M059J (cell line): ENCODE data around the gene CNOT8. TPM values are rescaled to one million over a fixed set of nuclear protein-coding genes. Genes with fewer than 3 reads are reported as not detected.
"Not testable (repeated sequence)": the region's sequence is repeated elsewhere in the genome, so short reads cannot be mapped to it uniquely, and the experiment has no call there.

Experiments used
- DNase-seq: peaks from one replicate; pipeline ENCODE4 v3.0.0-alpha.2; 2012; ENCODE audit warnings: low read depth
- total RNA-seq: library from RNA; depleted of rRNA; stranded (reverse); fragments of >200 nt; shearing (Covaris generic); gene quantifications from 2 replicates; pipeline ENCODE4 v1.2.3, GENCODE V29; 2014

Gene CNOT8
- total RNA-seq, 1 experiment from 2014 or later, result 69.7 TPM

DNA sequence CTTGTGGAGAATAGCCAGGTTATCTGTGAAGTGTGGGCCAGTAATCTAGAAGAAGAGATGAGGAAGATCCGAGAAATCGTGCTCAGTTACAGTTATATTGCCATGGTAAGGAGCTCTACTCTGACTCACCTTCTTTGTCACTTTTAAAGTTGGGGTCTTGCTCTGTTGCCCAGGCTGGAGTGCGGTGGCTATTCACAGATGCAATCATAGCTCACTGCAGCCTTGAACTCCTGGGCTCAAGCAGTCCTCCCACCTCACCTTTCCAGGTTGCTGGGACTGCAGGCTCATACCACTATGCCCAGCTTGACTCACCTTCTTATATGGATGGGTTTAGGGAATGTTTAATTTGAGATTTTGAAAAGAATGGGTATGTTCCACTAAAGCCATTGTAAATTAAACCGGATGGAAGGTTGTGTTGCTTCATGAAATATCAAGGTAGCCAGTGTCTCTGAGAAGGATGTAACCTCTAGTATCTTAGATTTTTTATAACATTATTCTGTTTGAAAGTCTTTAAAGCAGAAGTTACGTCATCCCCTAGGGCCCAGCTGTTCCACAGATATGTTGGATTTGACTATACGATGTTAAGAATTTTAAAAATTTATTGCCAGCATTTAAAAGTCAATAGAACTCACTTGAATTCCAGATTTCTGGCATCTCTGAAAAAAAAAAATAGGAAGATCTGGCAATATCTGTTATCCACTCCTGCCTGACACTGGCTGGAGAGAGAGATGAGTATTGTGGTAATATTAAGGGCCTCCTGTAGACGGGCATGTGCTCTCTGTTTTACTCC lies 5.1 kb downstream of the CNOT8 start:
- DNase-seq, result no peak

DNA sequence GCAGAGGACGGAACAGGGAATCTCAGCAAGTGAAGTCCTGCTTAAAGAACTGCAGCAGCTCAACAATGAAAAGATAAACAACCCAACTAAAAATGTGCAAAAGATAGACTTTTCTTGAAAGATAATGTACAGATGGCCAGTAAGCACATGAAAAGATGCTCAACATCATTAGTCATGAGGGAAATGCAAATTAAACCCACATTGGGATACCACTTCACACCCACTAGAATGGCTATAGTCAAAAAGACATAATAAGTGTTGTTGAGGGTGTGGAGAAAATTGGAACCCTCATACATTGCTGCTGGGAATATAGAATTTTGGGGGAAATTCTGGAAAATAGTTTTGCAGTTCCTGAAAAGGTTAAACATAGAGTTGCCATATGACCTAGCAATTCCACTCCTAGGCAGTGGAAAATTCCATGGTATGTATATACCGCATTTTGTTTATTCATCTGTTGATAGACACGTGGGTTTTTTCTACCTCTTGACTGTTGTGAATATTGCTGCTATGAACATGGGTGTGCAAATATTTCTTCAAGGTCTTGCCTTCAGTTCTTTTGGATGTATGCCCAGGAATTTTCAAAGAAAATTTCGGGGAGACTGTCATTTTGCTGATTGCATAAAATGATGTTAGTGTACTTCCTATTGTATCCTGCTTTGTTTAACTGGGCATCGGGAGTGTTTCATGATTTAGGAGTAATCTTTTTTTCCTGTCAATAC lies 7.2 kb downstream of the CNOT8 start:
- no peak for DNase-seq

DNA sequence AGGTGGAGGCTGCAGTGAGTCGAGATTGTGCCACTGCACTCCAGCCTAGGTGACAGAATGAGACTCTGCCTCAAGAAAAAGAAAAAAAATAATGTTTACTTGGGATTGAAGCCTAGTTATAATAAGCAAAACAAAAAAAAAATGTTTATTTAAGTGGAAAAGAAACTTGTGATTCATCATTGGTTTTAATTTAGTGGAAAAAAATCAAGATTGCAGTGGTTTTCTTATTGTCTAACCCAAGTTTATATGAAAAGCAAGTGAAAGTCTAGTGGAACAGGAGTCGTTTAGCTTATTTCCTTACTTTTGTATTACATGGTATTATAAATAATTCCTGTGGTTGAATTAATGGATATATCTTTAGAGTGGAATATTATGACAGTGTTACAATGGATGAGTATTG lies 8.4 kb downstream of the CNOT8 start:
- peak; percentile 45 for DNase-seq

DNA sequence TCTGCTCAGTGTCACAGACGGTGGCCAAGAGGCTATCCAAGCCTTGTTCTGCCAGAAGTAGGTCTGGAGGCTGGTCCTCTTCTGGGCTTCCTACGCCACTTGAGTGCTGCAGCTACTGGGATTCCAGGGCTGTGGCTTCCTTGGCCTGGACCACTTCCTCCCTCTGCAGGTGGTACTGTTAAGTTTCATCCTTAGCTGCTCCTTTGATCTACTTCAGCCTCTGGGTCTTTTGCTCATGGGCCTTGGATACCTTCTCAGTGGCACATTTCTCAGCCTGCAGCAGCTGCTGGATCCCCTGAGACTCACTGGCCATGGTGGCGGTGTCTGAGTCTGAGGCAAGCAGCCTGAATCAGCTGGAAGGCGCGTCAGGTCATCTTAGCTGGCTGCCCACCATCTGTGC lies 10.3 kb downstream of the CNOT8 start:
- DNase-seq, result peak; percentile 9

DNA sequence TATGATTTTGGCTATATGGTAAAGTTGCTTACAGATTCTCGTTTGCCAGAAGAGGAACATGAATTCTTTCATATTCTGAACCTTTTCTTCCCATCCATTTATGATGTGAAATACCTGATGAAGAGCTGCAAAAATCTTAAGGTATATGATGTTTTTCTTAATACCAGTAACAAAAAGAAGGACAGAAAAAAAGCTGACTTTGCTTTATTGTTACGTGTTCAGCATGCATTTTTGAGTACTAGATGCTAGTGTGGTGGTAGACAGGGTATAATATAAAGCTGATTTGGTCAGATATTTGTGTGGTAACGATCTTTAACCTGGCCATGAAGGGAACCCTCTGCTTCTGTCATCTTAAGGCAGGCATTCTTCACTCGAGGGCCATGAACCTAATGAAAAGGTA lies 13.3 kb downstream of the CNOT8 start:
- DNase-seq, result no peak

DNA sequence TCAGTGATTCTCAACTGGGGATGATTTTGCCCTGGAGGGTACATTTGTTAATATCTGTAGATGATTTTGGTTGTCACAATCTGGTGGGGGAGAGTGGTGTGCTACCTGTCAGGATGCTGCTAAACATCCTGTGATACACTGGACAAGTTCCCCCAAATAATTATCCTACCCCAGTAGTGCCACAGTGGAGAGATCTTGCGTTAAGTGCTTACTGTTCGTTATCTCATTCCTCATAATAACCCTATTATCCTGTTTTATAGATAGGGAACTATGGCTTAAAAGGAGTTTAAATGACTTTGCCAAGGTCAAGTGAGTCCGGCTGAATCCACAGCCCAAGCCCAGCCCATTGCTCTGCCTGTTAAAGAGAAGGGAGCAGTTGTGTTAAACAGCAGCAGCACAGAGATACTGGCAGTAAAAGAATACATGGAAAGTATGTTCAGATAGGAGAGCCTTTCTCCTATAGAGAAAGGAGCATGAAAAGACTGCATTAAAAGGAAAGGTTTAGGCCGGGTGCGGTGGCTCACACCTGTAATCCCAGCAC lies 15.4 kb downstream of the CNOT8 start:
- DNase-seq, result no peak

DNA sequence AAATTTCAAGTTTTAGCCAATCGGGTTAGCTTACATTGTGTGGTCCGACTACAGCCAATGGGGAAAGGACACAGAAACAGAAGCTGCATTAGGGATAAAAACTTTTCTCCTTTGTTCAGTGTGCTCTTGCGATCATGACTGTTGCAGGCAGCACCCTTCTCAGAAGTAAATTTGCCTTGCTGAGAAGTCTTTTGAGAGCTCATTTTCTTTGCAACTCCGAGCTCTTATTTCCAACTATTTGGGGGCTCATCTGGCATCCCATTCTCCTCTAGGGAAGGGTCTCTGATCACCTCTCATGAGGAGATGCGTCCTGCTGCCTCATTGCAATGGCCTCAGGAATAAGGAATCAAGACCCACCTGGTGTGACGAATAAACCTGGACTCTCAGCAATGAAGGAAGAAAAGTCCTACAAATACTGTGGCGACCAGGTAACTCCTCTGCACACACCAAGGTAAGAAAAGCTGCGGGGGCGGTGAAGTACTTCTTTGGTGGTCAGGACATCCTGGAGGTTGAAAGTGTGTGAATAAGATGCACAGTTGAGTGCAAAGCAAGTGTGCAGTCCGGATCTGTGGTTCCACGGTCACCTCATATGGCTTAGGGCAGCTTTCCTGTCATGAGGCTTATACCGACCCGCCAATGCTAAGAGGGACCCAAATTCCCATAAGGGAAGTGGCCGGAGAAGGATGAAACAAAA lies 20.4 kb downstream of the CNOT8 start:
- DNase-seq, result peak; percentile 26

DNA sequence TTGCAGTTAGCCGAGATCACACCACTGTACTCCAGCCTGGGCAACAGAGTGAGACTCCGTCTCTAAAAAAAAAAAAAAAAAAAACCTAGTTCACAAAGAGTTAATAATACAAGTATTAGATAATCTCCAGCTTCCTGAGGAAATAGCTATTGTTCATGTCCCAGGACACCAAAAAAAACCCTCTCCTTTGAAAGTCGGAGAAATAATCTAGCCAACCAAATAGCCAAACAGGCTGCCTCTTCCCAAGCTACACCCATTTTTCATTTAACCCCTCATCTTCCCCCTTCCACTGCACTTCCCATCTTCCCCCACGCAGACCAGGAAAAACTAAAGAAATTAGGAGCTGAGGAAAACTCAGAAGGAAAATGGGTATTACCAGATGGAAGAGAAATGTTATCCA lies 23.6 kb downstream of the CNOT8 start:
- DNase-seq, result no peak

DNA sequence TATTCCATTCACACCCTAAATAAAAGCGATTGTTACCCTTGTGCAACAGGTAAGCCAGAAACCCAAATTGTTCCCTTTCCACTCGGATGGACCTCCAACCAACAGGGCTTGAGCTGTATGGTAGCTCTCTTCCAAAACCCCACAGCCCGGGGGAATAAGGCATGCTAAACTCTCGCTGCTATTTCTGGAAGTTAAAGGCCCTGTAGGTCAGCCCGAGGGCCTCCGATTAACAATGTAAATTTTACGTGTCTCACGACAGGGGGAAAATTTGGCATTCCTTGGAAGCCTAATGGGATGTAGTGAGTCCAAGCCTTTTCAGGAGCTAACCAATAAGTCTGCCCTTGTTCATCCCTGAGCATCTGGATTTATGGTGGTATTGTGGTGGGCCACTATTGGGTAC lies 26.0 kb downstream of the CNOT8 start:
- no peak for DNase-seq

DNA sequence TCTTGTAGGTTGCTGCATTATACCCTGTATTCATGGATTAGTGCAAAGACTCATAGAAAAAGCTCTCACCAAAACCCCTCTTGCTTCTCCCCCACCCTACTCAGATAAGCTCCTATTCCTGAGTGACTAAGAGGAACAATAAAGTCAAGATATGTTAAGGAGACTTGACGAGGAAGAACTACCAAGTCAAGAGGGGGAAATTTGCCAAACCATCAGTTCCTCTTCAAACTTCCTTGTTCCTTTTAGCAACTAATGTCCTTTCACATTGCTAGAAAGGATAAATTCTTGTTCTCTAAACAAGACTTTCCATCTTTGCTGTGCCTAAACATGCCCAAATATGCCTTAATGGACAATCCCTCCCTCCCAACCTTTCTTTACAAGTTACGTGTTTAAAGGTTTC lies 27.0 kb downstream of the CNOT8 start:
- no peak for DNase-seq

DNA sequence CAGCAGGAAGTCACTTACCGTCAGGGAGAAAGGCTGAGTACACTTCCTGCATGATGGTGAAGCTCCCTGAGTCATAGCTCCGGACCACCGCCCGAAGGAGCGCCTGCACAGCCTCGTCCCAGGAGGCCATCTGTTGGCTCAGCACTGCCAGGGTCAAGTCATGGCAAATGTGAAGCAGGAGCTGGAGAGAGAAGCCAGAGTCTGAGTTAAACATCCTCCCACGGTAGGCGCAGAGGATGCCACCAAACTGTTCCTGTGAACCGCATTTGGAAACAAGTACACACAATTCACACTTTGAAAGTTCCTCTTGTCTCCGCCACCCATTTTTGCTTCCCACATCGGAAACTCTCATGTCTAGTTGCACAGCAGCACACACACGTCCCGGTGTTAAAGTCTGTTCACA lies 33.9 kb downstream of the CNOT8 start:
- DNase-seq, result no peak

DNA sequence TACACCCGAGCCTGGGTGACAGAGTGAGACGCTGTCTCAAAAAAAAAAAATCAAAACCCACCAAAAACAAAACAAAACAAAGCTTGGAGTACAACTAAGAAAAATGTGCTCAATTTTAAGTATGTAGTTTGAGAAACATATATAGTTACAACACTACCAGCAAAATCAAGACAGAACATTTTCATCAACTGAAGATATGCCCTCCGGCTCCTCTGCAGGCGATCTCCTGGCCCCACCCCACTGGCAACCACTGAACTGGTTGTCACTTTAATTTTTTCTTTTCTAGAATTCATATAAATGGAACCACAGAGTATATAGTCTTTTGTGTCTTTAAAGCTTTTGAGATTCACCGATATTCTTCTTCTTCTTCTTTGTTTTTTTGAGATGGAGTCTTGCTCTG lies 35.0 kb downstream of the CNOT8 start:
- no peak for DNase-seq

DNA sequence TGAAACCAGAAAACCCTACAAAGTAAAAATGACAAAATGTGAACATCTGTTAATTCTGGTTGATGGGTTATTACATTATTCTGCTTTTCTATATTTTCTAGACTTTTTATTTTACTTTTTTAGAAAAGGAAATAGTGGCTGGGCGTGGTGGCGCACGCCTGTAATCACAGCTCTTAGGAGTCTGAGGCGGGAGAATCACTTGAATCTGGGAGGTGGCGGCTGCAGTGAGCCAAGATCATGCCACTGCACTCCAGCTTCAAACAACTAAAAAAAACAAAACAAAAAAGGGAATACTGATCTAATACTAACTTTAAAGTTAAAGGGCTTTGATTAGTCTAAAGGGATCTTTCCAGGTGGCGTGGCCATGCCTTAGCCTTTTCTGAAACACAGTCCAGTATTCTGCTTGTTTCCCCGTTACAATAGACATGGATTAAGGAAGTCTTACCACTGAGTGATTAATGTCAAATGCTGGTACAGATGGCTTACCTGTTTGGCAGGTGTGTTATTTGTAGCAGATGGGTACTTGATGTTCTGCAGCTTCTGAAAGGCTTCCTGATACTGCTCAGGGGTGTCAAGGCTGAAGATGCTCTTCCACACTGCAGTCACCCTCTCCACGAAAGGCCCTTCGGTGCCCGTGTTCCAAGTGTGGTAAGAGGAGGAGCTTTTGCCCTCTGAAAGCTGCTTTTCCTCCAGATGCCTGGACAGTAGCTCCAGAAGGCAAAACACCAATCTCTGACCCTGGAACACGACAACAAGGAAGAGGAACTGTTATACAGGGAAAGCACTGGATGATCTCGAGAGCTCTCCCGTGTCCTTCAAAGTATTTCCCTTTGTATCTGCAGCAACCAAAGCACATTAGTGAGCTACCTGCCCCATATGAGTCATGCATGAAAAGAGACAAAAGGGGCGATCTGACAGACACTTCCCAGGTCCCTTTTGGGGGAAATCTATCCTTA lies 37.5 kb downstream of the CNOT8 start:
- DNase-seq, result no peak

DNA sequence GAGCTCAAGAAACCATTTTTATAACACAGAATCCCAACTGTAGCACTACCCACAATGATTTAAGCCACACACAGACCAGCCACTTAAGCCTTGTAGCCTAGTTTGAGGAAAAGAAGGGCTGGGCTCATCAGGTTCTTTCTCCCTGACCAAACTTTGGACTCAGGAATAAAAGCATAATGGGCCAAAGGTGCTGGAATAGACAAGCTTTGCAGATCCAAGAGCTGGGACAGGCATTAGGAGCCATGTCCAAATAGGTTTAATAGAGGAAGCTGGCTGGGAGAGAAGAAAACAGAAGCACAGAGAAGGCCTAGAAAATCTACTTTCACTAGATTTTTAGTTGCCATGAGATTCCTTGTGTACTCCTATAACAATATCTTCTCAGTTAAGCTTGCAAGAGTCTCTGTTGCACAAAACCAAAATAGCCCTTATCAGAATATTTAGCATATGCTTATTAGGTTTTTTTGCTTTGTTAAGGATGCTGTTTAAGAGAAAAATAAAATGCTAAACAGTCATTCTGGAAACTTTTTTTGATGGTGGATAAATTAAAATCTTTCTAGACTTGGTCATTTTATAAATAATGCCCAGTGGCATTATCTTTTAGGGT lies 38.2 kb downstream of the CNOT8 start:
- no peak for DNase-seq

DNA sequence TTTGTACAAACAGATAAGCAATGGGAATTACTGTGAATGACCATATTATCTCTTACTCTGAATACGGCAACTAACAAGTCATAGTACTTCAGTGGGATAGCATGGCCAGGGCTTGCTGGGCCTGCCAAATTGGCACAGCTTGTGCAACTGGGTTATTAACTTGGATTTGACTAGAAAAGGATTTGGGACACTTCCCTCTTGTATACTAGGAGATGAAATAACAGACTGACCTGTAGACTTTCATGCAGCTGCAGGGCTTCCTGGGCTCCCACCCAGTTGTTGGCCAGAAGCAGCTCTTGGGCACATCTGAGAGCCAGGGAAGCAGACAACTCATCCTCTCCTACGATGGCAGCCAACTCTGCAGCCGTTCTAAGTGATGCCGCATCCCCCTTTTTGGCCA lies 39.8 kb downstream of the CNOT8 start:
- DNase-seq, result no peak

DNA sequence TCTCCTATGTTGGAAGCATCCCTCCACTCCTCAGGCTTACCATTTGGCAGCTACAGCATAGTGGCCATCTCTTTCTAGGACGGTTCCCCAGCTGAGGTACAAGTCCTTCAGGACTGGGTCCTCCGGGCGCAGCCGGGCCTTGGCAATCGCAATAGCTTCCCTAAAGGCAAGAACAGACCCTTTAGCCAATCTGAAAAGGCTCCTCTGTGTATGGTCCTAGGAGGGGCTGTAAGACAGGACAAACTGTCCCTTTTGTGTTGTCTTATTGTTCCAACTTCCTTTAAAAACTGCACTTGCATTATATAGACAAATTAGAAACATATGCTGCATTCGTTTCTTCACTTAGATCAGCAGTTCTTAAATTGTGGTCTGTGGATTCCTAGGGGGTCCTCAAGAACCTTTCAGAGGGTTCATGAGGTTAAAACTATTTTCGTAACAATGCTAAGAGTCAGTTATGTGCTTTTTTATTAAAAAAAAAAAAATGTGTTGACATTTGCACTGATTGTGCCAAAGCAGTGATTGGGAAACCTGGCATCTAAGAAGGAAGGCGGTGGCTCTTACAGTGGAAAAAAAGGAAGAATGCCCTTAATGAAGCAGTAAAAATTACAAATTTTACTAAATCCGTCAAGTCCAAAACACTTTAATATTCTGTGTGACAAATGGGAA lies 40.9 kb downstream of the CNOT8 start:
- DNase-seq, result no peak

DNA sequence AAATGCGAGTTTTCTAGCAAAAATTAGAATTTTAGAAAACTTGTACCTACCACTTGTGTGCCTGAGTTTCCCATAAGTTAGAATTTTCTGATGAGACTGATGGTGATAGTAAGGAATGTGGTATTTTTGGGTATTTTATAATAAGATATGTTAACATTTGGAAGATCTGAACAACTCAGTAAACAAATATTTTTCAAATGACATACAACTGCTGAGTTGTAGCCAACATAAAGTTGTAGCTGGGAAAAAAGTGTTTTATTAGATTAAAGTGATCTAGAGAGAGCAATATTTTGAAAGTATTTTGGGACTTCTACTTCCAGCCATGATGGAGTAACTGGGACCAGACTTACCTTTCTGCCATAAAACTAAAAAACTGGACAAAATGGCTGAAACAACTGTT lies 41.6 kb downstream of the CNOT8 start:
- no peak for DNase-seq

DNA sequence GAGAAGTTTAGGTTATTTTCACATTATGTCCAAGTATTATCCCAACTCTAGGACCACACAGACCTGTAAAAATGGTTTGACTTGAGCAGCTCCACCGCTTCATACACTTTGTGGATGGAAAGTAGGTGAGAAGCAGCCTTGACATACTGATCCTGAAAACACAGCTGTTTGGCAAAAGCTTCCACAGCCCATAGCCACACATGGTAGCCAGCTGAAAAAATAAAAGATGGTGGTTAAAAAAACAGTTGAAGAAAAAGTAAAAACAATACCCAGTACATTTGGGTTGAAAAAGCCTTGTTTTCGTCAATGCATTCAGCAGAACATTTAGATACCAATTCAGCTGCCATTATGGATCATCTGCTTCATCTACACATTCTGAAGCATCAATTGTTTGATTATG lies 42.8 kb downstream of the CNOT8 start:
- DNase-seq, result no peak

DNA sequence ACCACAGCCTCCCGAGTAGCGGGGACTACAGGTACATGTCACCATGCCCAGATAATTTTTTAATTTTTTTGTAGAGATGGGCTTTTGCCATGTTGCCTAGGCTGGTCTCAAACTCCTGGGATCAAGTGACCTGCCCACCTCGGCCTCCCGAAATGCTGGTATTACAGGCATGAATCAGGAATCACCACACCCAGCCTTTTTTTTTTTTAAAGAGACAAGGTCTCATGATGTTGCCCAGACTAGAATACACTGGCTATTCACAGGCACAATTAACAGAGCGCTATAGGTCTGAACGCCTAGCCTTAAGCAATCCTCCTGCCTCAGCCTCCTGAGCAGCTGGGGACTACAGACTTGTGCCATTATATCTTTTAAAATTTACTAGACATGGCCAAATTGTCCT lies 43.5 kb downstream of the CNOT8 start:
- no peak for DNase-seq

DNA sequence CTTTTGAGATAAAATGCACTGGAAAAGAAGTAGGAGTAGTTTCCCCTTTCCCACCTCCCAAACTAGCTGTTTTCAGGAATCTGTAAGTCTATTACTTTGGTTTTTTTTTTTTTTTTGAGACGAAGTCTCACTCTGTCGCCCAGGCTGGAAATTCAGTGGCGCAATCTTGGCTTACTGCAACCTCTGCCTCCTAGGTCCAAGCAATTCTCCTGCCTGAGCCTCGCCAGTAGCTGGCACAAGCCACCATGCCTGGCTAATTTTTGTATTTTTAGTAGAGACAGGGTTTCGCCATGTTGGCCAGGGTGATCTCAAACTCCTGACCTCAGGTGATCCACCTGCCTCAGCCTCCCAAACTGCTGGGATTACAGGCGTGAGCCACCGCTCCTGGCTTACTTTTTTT lies 47.2 kb downstream of the CNOT8 start:
- DNase-seq, result not testable (repeated sequence)
